ENCODE measurements around the gene RHOBTB1. TPM values are rescaled to one million over a fixed set of nuclear protein-coding genes. Genes with fewer than 3 reads are reported as not detected.

The RHOBTB1 gene
- polyA plus RNA-seq, 3 donors from 2014 or later = 0.04 to 0.64 TPM; not detected in 1

- Mint-ChIP-seq H3K4me3 (no peak overlapping the region), H3K27ac (no peak overlapping the region), H3K4me1 (no peaks in the 10 kb centered on the region), H3K36me3 (no peaks in the 10 kb centered on the region), H3K9me3 (peaks cover 0 to 2% (median 0%) of the 10 kb centered on the region in 6 donors), H3K27me3 (ENCODE audit: low read depth in 3 of 3) (peaks cover 0 to 3% (median 0%) of the 10 kb centered on the region in 3 donors)
- no peak for DNase-seq
Observed at GRCh38 chr10:60958892-60959601, 15.1 kb upstream of the RHOBTB1 start.

- Mint-ChIP-seq H3K4me3 (no peak overlapping the region), H3K27ac (no peak overlapping the region), H3K27me3 (ENCODE audit: low read depth in 3 of 3) (peaks cover 0 to 2% (median 0%) of the 10 kb centered on the region in 3 donors), H3K4me1 (no peaks in the 10 kb centered on the region), H3K9me3 (peaks cover 0 to 2% (median 0%) of the 10 kb centered on the region in 6 donors), H3K36me3 (no peaks in the 10 kb centered on the region)
- DNase-seq = no peak
Observed at GRCh38 chr10:60957667-60958221, 13.8 kb upstream of the RHOBTB1 start.

GRCh38 chr10:60955957-60956425 lies 12.0 kb upstream of the RHOBTB1 start:
- Mint-ChIP-seq H3K36me3 (no peaks in the 10 kb centered on the region), H3K27me3 (ENCODE audit: low read depth in 3 of 3) (peaks cover 0 to 1% (median 0%) of the 10 kb centered on the region in 3 donors), H3K9me3 (peaks cover 0 to 2% (median 0%) of the 10 kb centered on the region in 6 donors), H3K4me3 (no peak overlapping the region), H3K4me1 (no peaks in the 10 kb centered on the region), H3K27ac (no peak overlapping the region)
- no peak for DNase-seq

- no peak overlapping the region for H3K4me3 Mint-ChIP-seq
- peaks cover 2 to 3% of the 10 kb centered on the region in 2 donors for H3K4me1 Mint-ChIP-seq
- H3K36me3 Mint-ChIP-seq = no peaks in the 10 kb centered on the region
- H3K27me3 Mint-ChIP-seq (ENCODE audit: low read depth in 3 of 3) = peaks cover 0 to 6% (median 0%) of the 10 kb centered on the region in 3 donors
- H3K9me3 Mint-ChIP-seq = peaks cover 0 to 2% (median 0%) of the 10 kb centered on the region in 6 donors
- no peak overlapping the region for H3K27ac Mint-ChIP-seq
- no peak for DNase-seq
Observed at GRCh38 chr10:60955316-60955715, 11.3 kb upstream of the RHOBTB1 start.

- Mint-ChIP-seq H3K27me3 (ENCODE audit: low read depth in 3 of 3) (peaks cover 0 to 8% (median 0%) of the 10 kb centered on the region in 3 donors), H3K9me3 (peaks cover 0 to 2% (median 0%) of the 10 kb centered on the region in 6 donors), H3K27ac (no peak overlapping the region), H3K4me1 (peaks cover 3 to 8% of the 10 kb centered on the region in 2 donors), H3K4me3 (no peak overlapping the region), H3K36me3 (no peaks in the 10 kb centered on the region)
- DNase-seq = no peak
Observed at GRCh38 chr10:60954035-60954434, 10.1 kb upstream of the RHOBTB1 start.

GRCh38 chr10:60953420-60953819 lies 9.4 kb upstream of the RHOBTB1 start:
- peaks cover 3 to 8% of the 10 kb centered on the region in 2 donors for H3K4me1 Mint-ChIP-seq
- H3K4me3 Mint-ChIP-seq = no peak overlapping the region
- H3K27me3 Mint-ChIP-seq (ENCODE audit: low read depth in 3 of 3) = peaks cover 0 to 9% (median 0%) of the 10 kb centered on the region in 3 donors
- peaks cover 0 to 2% (median 0%) of the 10 kb centered on the region in 6 donors for H3K9me3 Mint-ChIP-seq
- H3K27ac Mint-ChIP-seq = no peak overlapping the region
- H3K36me3 Mint-ChIP-seq = no peaks in the 10 kb centered on the region
- DNase-seq = no peak

GRCh38 chr10:60952846-60953220 lies 8.8 kb upstream of the RHOBTB1 start:
- H3K9me3 Mint-ChIP-seq = peaks cover 0 to 1% (median 0%) of the 10 kb centered on the region in 6 donors
- no peaks in the 10 kb centered on the region for H3K36me3 Mint-ChIP-seq
- no peak for DNase-seq
- peaks cover 3 to 8% of the 10 kb centered on the region in 2 donors for H3K4me1 Mint-ChIP-seq
- H3K4me3 Mint-ChIP-seq = no peak overlapping the region
- H3K27ac Mint-ChIP-seq = no peak overlapping the region
- peaks cover 0 to 9% (median 0%) of the 10 kb centered on the region in 3 donors for H3K27me3 Mint-ChIP-seq (ENCODE audit: low read depth in 3 of 3)

GRCh38 chr10:60952067-60952845 lies 8.3 kb upstream of the RHOBTB1 start:
- Mint-ChIP-seq H3K36me3 (no peaks in the 10 kb centered on the region), H3K27me3 (ENCODE audit: low read depth in 3 of 3) (peaks cover 0 to 9% (median 2%) of the 10 kb centered on the region in 3 donors), H3K27ac (no peak overlapping the region), H3K4me3 (no peak overlapping the region), H3K9me3 (no peaks in the 10 kb centered on the region), H3K4me1 (peaks cover 3 to 8% of the 10 kb centered on the region in 2 donors)
- DNase-seq = no peak

GRCh38 chr10:60951272-60951724 lies 7.3 kb upstream of the RHOBTB1 start:
- H3K27ac Mint-ChIP-seq = no peak overlapping the region
- peaks cover 0 to 9% (median 3%) of the 10 kb centered on the region in 3 donors for H3K27me3 Mint-ChIP-seq (ENCODE audit: low read depth in 3 of 3)
- DNase-seq = no peak
- no peaks in the 10 kb centered on the region for H3K9me3 Mint-ChIP-seq
- no peak overlapping the region for H3K4me3 Mint-ChIP-seq
- H3K36me3 Mint-ChIP-seq = no peaks in the 10 kb centered on the region
- peaks cover 3 to 8% of the 10 kb centered on the region in 2 donors for H3K4me1 Mint-ChIP-seq

GRCh38 chr10:60950300-60950699 lies 6.3 kb upstream of the RHOBTB1 start:
- Mint-ChIP-seq H3K27ac (no peak overlapping the region), H3K27me3 (ENCODE audit: low read depth in 3 of 3) (peaks cover 0 to 12% (median 5%) of the 10 kb centered on the region in 3 donors), H3K36me3 (no peaks in the 10 kb centered on the region), H3K4me1 (peaks cover 3 to 11% of the 10 kb centered on the region in 2 donors), H3K4me3 (no peak overlapping the region), H3K9me3 (no peaks in the 10 kb centered on the region)
- no peak for DNase-seq

GRCh38 chr10:60948851-60949250 lies 4.9 kb upstream of the RHOBTB1 start:
- DNase-seq = no peak
- H3K27ac Mint-ChIP-seq = no peak overlapping the region
- no peak overlapping the region for H3K4me3 Mint-ChIP-seq
- H3K4me1 Mint-ChIP-seq = peaks cover 8 to 18% of the 10 kb centered on the region in 2 donors
- H3K36me3 Mint-ChIP-seq = no peaks in the 10 kb centered on the region
- peaks cover 0 to 20% (median 11%) of the 10 kb centered on the region in 3 donors for H3K27me3 Mint-ChIP-seq (ENCODE audit: low read depth in 3 of 3)
- no peaks in the 10 kb centered on the region for H3K9me3 Mint-ChIP-seq

- H3K9me3 Mint-ChIP-seq = no peaks in the 10 kb centered on the region
- H3K4me3 Mint-ChIP-seq = peak overlapping the region; percentile 66 to 86 (median 73)
- H3K36me3 Mint-ChIP-seq = no peaks in the 10 kb centered on the region
- H3K27me3 Mint-ChIP-seq (ENCODE audit: low read depth in 3 of 3) = peaks cover 7 to 14% (median 12%) of the 10 kb centered on the region in 3 donors
- DNase-seq = no peak
- H3K4me1 Mint-ChIP-seq = peaks cover 13 to 21% of the 10 kb centered on the region in 2 donors
- no peak overlapping the region for H3K27ac Mint-ChIP-seq
Observed at GRCh38 chr10:60944910-60945297, 919 bp upstream of the RHOBTB1 start.

- Mint-ChIP-seq H3K4me3 (peak overlapping the region; percentile 65 to 77 (median 73)), H3K36me3 (no peaks in the 10 kb centered on the region), H3K9me3 (no peaks in the 10 kb centered on the region), H3K27me3 (ENCODE audit: low read depth in 3 of 3) (peaks cover 7 to 12% (median 10%) of the 10 kb centered on the region in 3 donors), H3K4me1 (peaks cover 13 to 20% of the 10 kb centered on the region in 2 donors), H3K27ac (no peak overlapping the region)
- DNase-seq = peak in 1 of 3 donors; percentile 18
Observed at GRCh38 chr10:60943316-60944057, 498 bp downstream of the RHOBTB1 start.
